Neural cell (in vitro differentiated cells): ENCODE measurements around the gene CPSF7. TPM values are rescaled to one million over a fixed set of nuclear protein-coding genes. Genes with fewer than 3 reads are reported as not detected.

Experiments
- H2AFZ ChIP-seq: fragments of 200-600, 300-800 bp; sonication (generic), shearing (Covaris generic); 2 replicates; pipeline ENCODE4 v1.6.0; 2014; ENCODE audit warnings: low read depth, mild to moderate bottlenecking, antibody characterized with exemption, low read length, moderate library complexity
- H3F3A ChIP-seq: fragments of 200-600 bp; shearing (Covaris generic); 2 replicates; pipeline ENCODE4 v1.6.1; 2016; ENCODE audit warnings: mild to moderate bottlenecking, moderate library complexity, mixed read lengths, antibody characterized with exemption, low read length; ENCODE audit not compliant: insufficient read depth, poor library complexity, severe bottlenecking
- H3K27ac ChIP-seq: fragments of 200-600, 300-800 bp; sonication (generic), shearing (Covaris generic); 2 replicates; pipeline ENCODE4 v1.5.1; 2014; ENCODE audit warnings: mild to moderate bottlenecking, low read length, moderate library complexity
- H3K27me3 ChIP-seq: fragments of 300-800, 200-600 bp; sonication (generic), shearing (Covaris generic); 2 replicates; pipeline ENCODE4 v1.6.0; 2014; ENCODE audit warnings: mild to moderate bottlenecking, low read depth, low read length, moderate library complexity; ENCODE audit not compliant: insufficient read depth
- H3K36me3 ChIP-seq: fragments of 300-800, 200-600 bp; sonication (generic), shearing (Covaris generic); 2 replicates; pipeline ENCODE4 v1.5.1; 2014; ENCODE audit warnings: mild to moderate bottlenecking, antibody characterized with exemption, low read length, moderate library complexity; ENCODE audit not compliant: insufficient read depth
- H3K4me2 ChIP-seq: fragments of 300-800, 200-600 bp; sonication (generic), shearing (Covaris generic); 2 replicates; pipeline ENCODE4 v1.6.0; 2014; ENCODE audit warnings: mild to moderate bottlenecking, low read length
- H3K4me3 ChIP-seq: fragments of 300-800, 200-600 bp; sonication (generic), shearing (Covaris generic); 2 replicates; pipeline ENCODE4 v1.5.1; 2014; ENCODE audit warnings: mild to moderate bottlenecking, low read length, moderate library complexity
- H3K79me2 ChIP-seq: fragments of 200-600 bp; shearing (Covaris generic); replicated peaks from 2 replicates; pipeline ENCODE4 v1.6.0; 2014; ENCODE audit warnings: mild to moderate bottlenecking, low read length, moderate library complexity; ENCODE audit not compliant: insufficient read depth
- H3K9ac ChIP-seq: fragments of 300-800, 200-600 bp; sonication (generic), shearing (Covaris generic); 2 replicates; pipeline ENCODE4 v1.6.1; 2016; ENCODE audit warnings: mild to moderate bottlenecking, low read length, mixed read lengths
- H3K9me2 ChIP-seq: fragments of 200-600 bp; shearing (Covaris generic); 2 replicates; pipeline ENCODE4 v1.6.1; 2016; ENCODE audit warnings: mild to moderate bottlenecking, low read length, mixed read lengths; ENCODE audit not compliant: insufficient read depth
- H3K9me3 ChIP-seq: fragments of 200-600, 300-800 bp; sonication (generic), shearing (Covaris generic); 2 replicates; pipeline ENCODE4 v1.6.1; 2016; ENCODE audit warnings: mild to moderate bottlenecking, mixed run types, low read length, moderate library complexity, mixed read lengths
- H4K20me1 ChIP-seq: fragments of 200-600 bp; shearing (Covaris generic); 2 replicates; pipeline ENCODE4 v1.6.1; 2016; ENCODE audit warnings: mild to moderate bottlenecking, mixed run types; ENCODE audit not compliant: insufficient read depth
- CTCF ChIP-seq: fragments of 450-650 bp; IDR thresholded peaks from 2 replicates; pipeline ENCODE4 v1.5.1; 2014; ENCODE audit warnings: antibody characterized with exemption, mild to moderate bottlenecking, moderate library complexity; ENCODE audit not compliant: poor library complexity, severe bottlenecking
- EP300 ChIP-seq: fragments of 450-650 bp; conservative IDR thresholded peaks from 2 replicates; pipeline ENCODE4 v1.6.1; 2014; ENCODE audit warnings: antibody characterized with exemption, mild to moderate bottlenecking, moderate library complexity; ENCODE audit not compliant: poor library complexity, severe bottlenecking
- EZH2 ChIP-seq: fragments of 200-600, 300-800 bp; shearing (Covaris generic), sonication (generic); IDR thresholded peaks from 2 replicates; pipeline ENCODE4 v1.6.1; 2014; ENCODE audit warnings: antibody characterized with exemption, low read length, borderline replicate concordance, mild to moderate bottlenecking; ENCODE audit not compliant: insufficient read depth, poor library complexity, severe bottlenecking
- MXI1 ChIP-seq: fragments of 450-650 bp; conservative IDR thresholded peaks from 2 replicates; pipeline ENCODE4 v1.6.1; 2014; ENCODE audit warnings: antibody characterized with exemption, mild to moderate bottlenecking; ENCODE audit not compliant: poor library complexity, severe bottlenecking
- POLR2AphosphoS5 ChIP-seq: IDR thresholded peaks from 2 replicates; pipeline ENCODE4 v1.6.1; 2012
- RAD21 ChIP-seq: fragments of 450-650 bp; conservative IDR thresholded peaks from 2 replicates; pipeline ENCODE4 v1.6.1; 2014; ENCODE audit warnings: antibody characterized with exemption, mild to moderate bottlenecking, moderate library complexity
- SMC3 ChIP-seq: fragments of 450-650 bp; conservative IDR thresholded peaks from 2 replicates; pipeline ENCODE4 v1.6.1; 2014; ENCODE audit warnings: antibody characterized with exemption, mild to moderate bottlenecking, moderate library complexity; ENCODE audit not compliant: poor library complexity
- TAF1 ChIP-seq: IDR thresholded peaks from 2 replicates; pipeline ENCODE4 v1.6.1; 2012; ENCODE audit warnings: low read depth
- polyA plus RNA-seq: library from polyadenylated mRNA; depleted of rRNA; stranded (reverse); fragments of >200 nt; gene quantifications from 2 replicates; pipeline ENCODE4 v1.2.3, GENCODE V29; 2014
- TF ChIP-seq, protein P1 (sequence below): IDR thresholded peaks from 2 replicates; pipeline ENCODE4 v1.6.1; 2012; ENCODE audit warnings: borderline replicate concordance

Gene CPSF7
- polyA plus RNA-seq, 1 donor from 2014 or later, result 80.2 TPM

DNA sequence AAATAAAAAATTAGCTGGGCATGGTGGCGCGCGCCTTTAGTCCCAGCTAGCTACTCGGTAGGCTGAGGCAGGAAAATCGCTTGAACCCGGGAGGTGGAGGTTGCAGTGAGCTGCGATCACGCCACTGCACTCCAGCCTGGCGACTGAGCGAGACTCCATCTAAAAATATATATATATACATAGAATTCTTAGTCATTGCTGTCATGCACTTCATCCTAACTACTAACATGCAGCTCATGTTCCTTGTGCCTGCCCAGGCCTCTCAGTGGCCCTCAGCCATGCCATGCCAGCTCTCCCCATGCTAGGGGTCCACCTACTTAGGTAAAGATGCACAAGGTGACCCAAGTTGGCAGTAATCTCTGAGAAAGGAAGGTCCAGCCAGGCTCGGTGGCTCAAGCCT is 71.2 kb downstream of the CPSF7 start:
- Histone ChIP-seq H3K79me2 (peaks cover 21% of the 10 kb centered on the region), H2AFZ (no peak overlapping the region), H3K4me2 (no peak overlapping the region), H4K20me1 (no peaks in the 10 kb centered on the region), H3K9me3 (no peaks in the 10 kb centered on the region), H3K4me3 (no peak overlapping the region), H3K27me3 (no peaks in the 10 kb centered on the region), H3K27ac (no peak overlapping the region), H3K9ac (no peak overlapping the region), H3K36me3 (no peaks in the 10 kb centered on the region), H3K9me2 (no peaks in the 10 kb centered on the region), H3F3A (no peaks in the 10 kb centered on the region)
- no peak for TF ChIP-seq SMC3
- TF ChIP-seq EZH2, result no peak
- TF ChIP-seq, protein P1, sequence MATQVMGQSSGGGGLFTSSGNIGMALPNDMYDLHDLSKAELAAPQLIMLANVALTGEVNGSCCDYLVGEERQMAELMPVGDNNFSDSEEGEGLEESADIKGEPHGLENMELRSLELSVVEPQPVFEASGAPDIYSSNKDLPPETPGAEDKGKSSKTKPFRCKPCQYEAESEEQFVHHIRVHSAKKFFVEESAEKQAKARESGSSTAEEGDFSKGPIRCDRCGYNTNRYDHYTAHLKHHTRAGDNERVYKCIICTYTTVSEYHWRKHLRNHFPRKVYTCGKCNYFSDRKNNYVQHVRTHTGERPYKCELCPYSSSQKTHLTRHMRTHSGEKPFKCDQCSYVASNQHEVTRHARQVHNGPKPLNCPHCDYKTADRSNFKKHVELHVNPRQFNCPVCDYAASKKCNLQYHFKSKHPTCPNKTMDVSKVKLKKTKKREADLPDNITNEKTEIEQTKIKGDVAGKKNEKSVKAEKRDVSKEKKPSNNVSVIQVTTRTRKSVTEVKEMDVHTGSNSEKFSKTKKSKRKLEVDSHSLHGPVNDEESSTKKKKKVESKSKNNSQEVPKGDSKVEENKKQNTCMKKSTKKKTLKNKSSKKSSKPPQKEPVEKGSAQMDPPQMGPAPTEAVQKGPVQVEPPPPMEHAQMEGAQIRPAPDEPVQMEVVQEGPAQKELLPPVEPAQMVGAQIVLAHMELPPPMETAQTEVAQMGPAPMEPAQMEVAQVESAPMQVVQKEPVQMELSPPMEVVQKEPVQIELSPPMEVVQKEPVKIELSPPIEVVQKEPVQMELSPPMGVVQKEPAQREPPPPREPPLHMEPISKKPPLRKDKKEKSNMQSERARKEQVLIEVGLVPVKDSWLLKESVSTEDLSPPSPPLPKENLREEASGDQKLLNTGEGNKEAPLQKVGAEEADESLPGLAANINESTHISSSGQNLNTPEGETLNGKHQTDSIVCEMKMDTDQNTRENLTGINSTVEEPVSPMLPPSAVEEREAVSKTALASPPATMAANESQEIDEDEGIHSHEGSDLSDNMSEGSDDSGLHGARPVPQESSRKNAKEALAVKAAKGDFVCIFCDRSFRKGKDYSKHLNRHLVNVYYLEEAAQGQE, result no peak
- no peak for TF ChIP-seq MXI1
- TF ChIP-seq EP300, result no peak
- no peak for TF ChIP-seq RAD21
- TF ChIP-seq CTCF, result no peak

DNA sequence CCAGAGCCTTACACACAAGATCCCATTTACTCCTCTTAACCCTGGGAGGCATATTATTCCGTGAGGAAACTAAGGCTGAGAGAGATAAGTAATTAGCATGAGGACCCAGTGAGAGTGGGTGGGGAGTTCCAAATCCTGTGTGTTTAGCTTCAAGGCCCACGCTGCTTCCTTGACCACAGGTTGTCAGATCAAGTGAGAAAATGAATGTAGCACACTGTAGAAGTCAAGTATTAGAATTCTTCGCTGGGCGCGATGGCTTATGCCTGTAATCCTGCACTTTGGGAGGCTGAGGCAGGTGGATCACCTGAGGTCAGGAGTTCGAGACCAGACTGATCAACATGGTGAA is 71.9 kb downstream of the CPSF7 start:
- no peaks in the 10 kb centered on the region for H3K9me3 ChIP-seq
- peaks cover 14% of the 10 kb centered on the region for H3K79me2 ChIP-seq
- TF ChIP-seq, protein P1, result no peak
- TF ChIP-seq MXI1 (no peak), CTCF (no peak), EZH2 (no peak), EP300 (no peak), POLR2AphosphoS5 (no peak), SMC3 (no peak), RAD21 (no peak), TAF1 (no peak)
- H3K27ac ChIP-seq, result no peak overlapping the region
- no peaks in the 10 kb centered on the region for H4K20me1 ChIP-seq
- no peaks in the 10 kb centered on the region for H3K27me3 ChIP-seq
- no peak overlapping the region for H2AFZ ChIP-seq
- H3F3A ChIP-seq, result no peaks in the 10 kb centered on the region
- H3K36me3 ChIP-seq, result no peaks in the 10 kb centered on the region
- H3K9me2 ChIP-seq, result no peaks in the 10 kb centered on the region
- no peak overlapping the region for H3K9ac ChIP-seq
- no peak overlapping the region for H3K4me3 ChIP-seq
- no peak overlapping the region for H3K4me2 ChIP-seq
